Measurements from ENCODE around the gene TOP2B.

DNA sequence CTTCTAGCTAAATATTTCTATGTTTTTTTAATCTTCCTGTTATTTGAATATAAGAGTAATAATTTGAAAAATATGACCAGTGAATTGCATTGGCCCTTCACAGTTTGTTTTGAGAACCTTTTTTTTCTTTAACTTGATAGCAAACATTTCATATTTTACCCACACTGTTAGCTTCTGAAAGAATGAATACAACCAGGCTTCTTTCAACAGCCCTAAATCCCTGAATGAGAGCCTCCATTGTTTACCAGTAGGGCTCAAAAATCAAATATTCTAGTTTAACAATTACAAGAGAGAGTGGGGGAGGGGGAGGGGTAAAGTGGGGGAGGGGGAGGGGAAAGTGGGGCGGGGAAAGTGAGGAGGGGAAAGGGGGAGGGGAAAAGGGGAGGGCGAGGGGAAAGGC, 14.5 kb upstream of the TOP2B start:
- TF ChIP-seq, protein P1, sequence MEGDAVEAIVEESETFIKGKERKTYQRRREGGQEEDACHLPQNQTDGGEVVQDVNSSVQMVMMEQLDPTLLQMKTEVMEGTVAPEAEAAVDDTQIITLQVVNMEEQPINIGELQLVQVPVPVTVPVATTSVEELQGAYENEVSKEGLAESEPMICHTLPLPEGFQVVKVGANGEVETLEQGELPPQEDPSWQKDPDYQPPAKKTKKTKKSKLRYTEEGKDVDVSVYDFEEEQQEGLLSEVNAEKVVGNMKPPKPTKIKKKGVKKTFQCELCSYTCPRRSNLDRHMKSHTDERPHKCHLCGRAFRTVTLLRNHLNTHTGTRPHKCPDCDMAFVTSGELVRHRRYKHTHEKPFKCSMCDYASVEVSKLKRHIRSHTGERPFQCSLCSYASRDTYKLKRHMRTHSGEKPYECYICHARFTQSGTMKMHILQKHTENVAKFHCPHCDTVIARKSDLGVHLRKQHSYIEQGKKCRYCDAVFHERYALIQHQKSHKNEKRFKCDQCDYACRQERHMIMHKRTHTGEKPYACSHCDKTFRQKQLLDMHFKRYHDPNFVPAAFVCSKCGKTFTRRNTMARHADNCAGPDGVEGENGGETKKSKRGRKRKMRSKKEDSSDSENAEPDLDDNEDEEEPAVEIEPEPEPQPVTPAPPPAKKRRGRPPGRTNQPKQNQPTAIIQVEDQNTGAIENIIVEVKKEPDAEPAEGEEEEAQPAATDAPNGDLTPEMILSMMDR (IDR thresholded peaks at IDR 0.05; ENCODE audit: low read depth, low read length, poor library complexity, severe bottlenecking), result no peak
- TF ChIP-seq EZH2phosphoT487 (IDR thresholded peaks at IDR 0.05; ENCODE audit: borderline replicate concordance, low read length), result no peak

Data from DOHH2 (cell line).